IMR-90 (cell line): ENCODE measurements around the gene CTCF. TPM values are rescaled to one million over a fixed set of nuclear protein-coding genes. Genes with fewer than 3 reads are reported as not detected.

Experiments
- ATAC-seq: fragments of 200-7000 bp; cut with Tn5 transposase; 2 replicates; pipeline ENCODE4 v1.9.1; 2020; ENCODE audit warnings: low read depth, mild to moderate bottlenecking, moderate library complexity
- BruUV-seq: library from RNA; stranded (reverse); fragments of 400-500 nt; replicated peaks from 2 replicates; lab custom pipeline; 2021; lab: Mats Ljungman, UMichigan
- CTCF ChIA-PET: fragments of 300-600 bp; formaldehyde crosslinking; extraction: SDS; loops from one replicate; lab custom pipeline; 2021; ENCODE audit warnings: antibody characterized with exemption; lab: Yijun Ruan, JAX
- POLR2A ChIA-PET: fragments of 300-600 bp; sonication (Branson Sonifier 250); formaldehyde crosslinking; loops from one replicate; lab custom pipeline; 2022; ENCODE audit warnings: antibody characterized with exemption; ENCODE audit not compliant: unreplicated experiment; lab: Charles Lee
- DNase-seq: peaks from one replicate; pipeline ENCODE4 v3.0.0; 2013
- H2AFZ ChIP-seq: replicated peaks from 2 replicates; pipeline ENCODE3; 2013; ENCODE audit warnings: low read length, mild to moderate bottlenecking; ENCODE audit not compliant: poor library complexity
- H2AK5ac ChIP-seq: 2 replicates; pipeline ENCODE4 v1.6.1; 2013; ENCODE audit warnings: low read depth, low read length, inconsistent platforms
- H2AK9ac ChIP-seq: replicated peaks from 2 replicates; pipeline ENCODE3; 2013; ENCODE audit warnings: mild to moderate bottlenecking, low read depth, low read length, moderate library complexity; ENCODE audit not compliant: poor library complexity
- H2BK120ac ChIP-seq: 2 replicates; pipeline ENCODE4 v1.6.1; 2013; ENCODE audit warnings: low read depth, low read length, inconsistent platforms
- H2BK15ac ChIP-seq: 3 replicates; pipeline ENCODE4 v1.6.1; 2013; ENCODE audit warnings: low read depth, low read length, inconsistent platforms
- H2BK20ac ChIP-seq: 2 replicates; pipeline ENCODE4 v1.6.1; 2013; ENCODE audit warnings: low read depth, mild to moderate bottlenecking, inconsistent platforms, low read length, moderate library complexity
- H2BK5ac ChIP-seq: 2 replicates; pipeline ENCODE4 v1.6.1; 2013; ENCODE audit warnings: mild to moderate bottlenecking, low read depth, low read length, inconsistent platforms; ENCODE audit not compliant: poor library complexity, severe bottlenecking
- H3K14ac ChIP-seq: replicated peaks from 2 replicates; pipeline ENCODE4 v1.6.1; 2013; ENCODE audit warnings: low read depth, low read length, inconsistent platforms
- H3K18ac ChIP-seq: 2 replicates; pipeline ENCODE4 v1.6.1; 2013; ENCODE audit warnings: low read depth, low read length, control low read depth
- H3K23ac ChIP-seq: 2 replicates; pipeline ENCODE4 v1.6.1; 2013; ENCODE audit warnings: low read depth, low read length, inconsistent platforms
- H3K27ac ChIP-seq: 2 replicates; pipeline ENCODE4 v1.5.1; 2013; ENCODE audit warnings: mild to moderate bottlenecking, control low read depth, low read length; ENCODE audit not compliant: insufficient read depth
- H3K27me3 ChIP-seq: 2 replicates; pipeline ENCODE4 v1.6.1; 2013; ENCODE audit warnings: low read length; ENCODE audit not compliant: control insufficient read depth, insufficient read depth
- H3K36me3 ChIP-seq: 2 replicates; pipeline ENCODE4 v1.6.1; 2013; ENCODE audit warnings: low read length, mixed read lengths; ENCODE audit not compliant: control insufficient read depth, insufficient read depth
- H3K4ac ChIP-seq: 2 replicates; pipeline ENCODE4 v1.6.1; 2013; ENCODE audit warnings: low read depth, low read length, inconsistent platforms
- H3K4me1 ChIP-seq: 2 replicates; pipeline ENCODE4 v1.6.1; 2013; ENCODE audit warnings: low read length, mixed read lengths; ENCODE audit not compliant: control insufficient read depth, insufficient read depth
- H3K4me2 ChIP-seq: 2 replicates; pipeline ENCODE4 v1.6.1; 2013; ENCODE audit warnings: low read depth, mild to moderate bottlenecking, control low read depth, low read length, moderate library complexity
- H3K4me3 ChIP-seq: 2 replicates; pipeline ENCODE4 v1.5.1; 2013; ENCODE audit warnings: low read depth, mild to moderate bottlenecking, control low read depth, low read length, moderate library complexity; ENCODE audit not compliant: insufficient read depth
- H3K56ac ChIP-seq: 2 replicates; pipeline ENCODE4 v1.6.1; 2013; ENCODE audit warnings: low read length, inconsistent platforms; ENCODE audit not compliant: insufficient read depth; ENCODE audit errors: extremely low read depth
- H3K79me1 ChIP-seq, 2 experiments: 2 replicates each; pipeline ENCODE4 v1.6.1; 2013; ENCODE audit warnings: low read length in 2 of 2, inconsistent platforms in 1 of 2, low read depth in 1 of 2
- H3K9ac ChIP-seq: 2 replicates; pipeline ENCODE4 v1.6.1; 2013; ENCODE audit warnings: low read depth, low read length, control low read depth
- H3K9me1 ChIP-seq: 2 replicates; pipeline ENCODE4 v1.6.1; 2013; ENCODE audit warnings: low read length, inconsistent platforms; ENCODE audit not compliant: insufficient read depth
- H3K9me3 ChIP-seq: 2 replicates; pipeline ENCODE4 v1.6.1; 2013; ENCODE audit warnings: low read length; ENCODE audit not compliant: control insufficient read depth, insufficient read depth
- H4K20me1 ChIP-seq: 2 replicates; pipeline ENCODE4 v1.6.1; 2013; ENCODE audit warnings: low read length, inconsistent platforms; ENCODE audit not compliant: insufficient read depth
- H4K5ac ChIP-seq: 2 replicates; pipeline ENCODE4 v1.6.1; 2013; ENCODE audit warnings: mild to moderate bottlenecking, low read depth, low read length, control low read depth
- H4K8ac ChIP-seq, 2 experiments: 2 replicates each; pipeline ENCODE4 v1.6.1; 2013; ENCODE audit warnings: low read depth in 2 of 2, low read length in 2 of 2, control low read depth in 1 of 2, inconsistent platforms in 1 of 2
- H4K91ac ChIP-seq: 2 replicates; pipeline ENCODE4 v1.6.1; 2013; ENCODE audit warnings: low read depth, low read length, inconsistent platforms; ENCODE audit not compliant: insufficient read depth
- BHLHE40 ChIP-seq: fragments of 150-350 bp; IDR thresholded peaks from 2 replicates; pipeline ENCODE4 v1.6.1; 2016; ENCODE audit warnings: mild to moderate bottlenecking, low read depth, low read length
- CEBPB ChIP-seq: IDR thresholded peaks from 2 replicates; pipeline ENCODE4 v1.6.1; 2012; ENCODE audit warnings: low read depth, low read length, improper control_type of control experiment
- ELK1 ChIP-seq: fragments of 150-350 bp; IDR thresholded peaks from 2 replicates; pipeline ENCODE4 v1.6.1; 2016; ENCODE audit warnings: low read depth, mild to moderate bottlenecking, low read length, moderate library complexity, borderline replicate concordance
- MAFK ChIP-seq: IDR thresholded peaks from 2 replicates; pipeline ENCODE4 v1.6.1; 2012; ENCODE audit warnings: low read depth, low read length, improper control_type of control experiment
- MAZ ChIP-seq: IDR thresholded peaks from 2 replicates; pipeline ENCODE4 v1.6.1; 2012; ENCODE audit warnings: low read depth, mild to moderate bottlenecking, low read length, improper control_type of control experiment, moderate library complexity, borderline replicate concordance
- NFE2L2 ChIP-seq: fragments of 150-350 bp; IDR thresholded peaks from 2 replicates; pipeline ENCODE4 v1.6.1; 2016; ENCODE audit warnings: low read depth, mild to moderate bottlenecking, low read length
- POLR2A ChIP-seq: IDR thresholded peaks from 2 replicates; pipeline ENCODE4 v1.6.1; 2012; ENCODE audit warnings: mild to moderate bottlenecking, low read depth, low read length
- RAD21 ChIP-seq: IDR thresholded peaks from 2 replicates; pipeline ENCODE4 v1.6.1; 2012; ENCODE audit warnings: low read length, improper control_type of control experiment
- RCOR1 ChIP-seq: IDR thresholded peaks from 2 replicates; pipeline ENCODE4 v1.6.1; 2012; ENCODE audit warnings: mild to moderate bottlenecking, low read length, improper control_type of control experiment; ENCODE audit not compliant: insufficient replicate concordance
- RFX5 ChIP-seq: IDR thresholded peaks from 2 replicates; pipeline ENCODE4 v1.8.0; 2012; ENCODE audit warnings: low read depth, mild to moderate bottlenecking, low read length, moderate library complexity
- SMC3 ChIP-seq: fragments of 150-350 bp; IDR thresholded peaks from 2 replicates; pipeline ENCODE4 v1.6.1; 2016; ENCODE audit warnings: low read depth, mild to moderate bottlenecking, antibody characterized with exemption, low read length, moderate library complexity
- WGBS, 2 experiments: methylation state at CpG; one replicate each; pipeline versions ENCODE4 v1.1.5 to v1.1.7; 2013; ENCODE audit warnings: missing lambda C conversion rate in 2 of 2; ENCODE audit not compliant: insufficient read length in 1 of 2; ENCODE audit errors: extremely low coverage in 2 of 2; 5-methylcytosine and 5-hydroxymethylcytosine counted together
- dilution Hi-C: fragments of 300-500 bp; cut with HindIII; formaldehyde crosslinking; loops from one replicate; pipeline ENCODE4 v1.14.3; 2018; ENCODE audit warnings: low sequenced_read_pairs; ENCODE audit not compliant: unreplicated experiment
- in situ Hi-C: fragments of 300-500 bp; cut with MboI; formaldehyde crosslinking; loops from 3 replicates; pipeline ENCODE4 v1.14.3; 2019; ENCODE audit warnings: low sequenced_read_pairs, inconsistent platforms, mixed read lengths
- intact Hi-C: fragments of 100-400 bp; cut with micrococcal nuclease; formaldehyde crosslinking; loops from 2 replicates; pipeline ENCODE4 v1.10.0; 2022
- polyA plus RNA-seq, 3 experiments: library from polyadenylated mRNA; depleted of rRNA; stranded (reverse); fragments of >200 nt; gene quantifications; 2 replicates each; pipeline ENCODE4 v1.2.3, GENCODE V29; 2012; ENCODE audit warnings: low replicate concordance in 1 of 3
- total RNA-seq: library from RNA; depleted of rRNA; stranded (reverse); fragments of >200 nt; gene quantifications from 2 replicates; pipeline ENCODE4 v1.2.3, GENCODE V29; 2012
- TF ChIP-seq, protein P1 (sequence below): conservative IDR thresholded peaks from 2 replicates; pipeline ENCODE4 v1.5.1; 2012; ENCODE audit warnings: mild to moderate bottlenecking, low read depth, low read length, improper control_type of control experiment
- TF ChIP-seq, protein P2 (sequence below): fragments of 150-350 bp; IDR thresholded peaks from 2 replicates; pipeline ENCODE4 v1.6.1; 2017; ENCODE audit warnings: mild to moderate bottlenecking, antibody characterized with exemption, low read length, low read depth

CTCF gene
- total and polyA plus RNA-seq, 2 of the 4 experiments (the other 2 are of a cell fraction), result 16.1 to 22.8 TPM

DNA sequence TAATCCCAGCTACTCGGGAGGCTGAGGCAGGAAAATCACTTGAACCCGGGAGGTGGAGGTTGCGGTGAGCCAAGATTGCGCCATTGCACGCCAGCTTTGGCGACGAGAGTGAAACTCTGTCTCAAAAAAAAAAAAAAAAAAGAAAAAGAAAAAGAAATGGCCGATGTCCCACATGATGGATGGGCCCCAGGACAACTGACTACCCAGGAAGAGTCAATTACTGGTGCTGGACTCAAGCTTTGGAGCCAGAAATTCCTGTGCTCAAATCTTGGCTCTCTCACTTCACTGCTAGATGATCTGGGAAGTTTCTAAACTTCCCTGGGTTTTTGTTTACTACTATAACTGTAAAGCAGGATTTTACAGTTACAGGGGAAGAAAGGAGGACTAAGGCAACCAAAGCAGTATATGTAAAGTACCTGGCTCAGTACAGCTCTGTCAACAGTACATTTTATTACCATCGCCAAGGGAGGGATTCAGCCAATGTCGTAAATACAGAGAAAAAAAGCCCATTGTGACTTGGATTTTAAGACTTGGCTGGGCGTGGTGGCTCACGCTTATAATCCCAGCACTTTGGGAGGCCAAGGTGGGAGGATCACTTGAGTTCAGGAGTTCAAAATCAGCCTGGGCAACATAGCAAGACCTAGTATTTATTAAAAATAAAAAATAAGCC is 116.2 kb downstream of the CTCF start:
- no CpG with 5 or more reads among the region's 12 CpGs for WGBS, 2 experiments
- no peak overlapping the region for H3K23ac ChIP-seq
- H3K56ac ChIP-seq, result no peak overlapping the region
- peaks cover 7% of the 10 kb centered on the region; the same call in 1 of the 2 replicates for H3K9me1 ChIP-seq
- intact Hi-C loops, result loop anchor here (10.0 kb wide), 1 partner anchor 356 kb away; no protein-coding TSS in a partner anchor
- H4K20me1 ChIP-seq, result no peaks in the 10 kb centered on the region
- peaks cover under 1% of the 10 kb centered on the region; the same call in 1 of the 2 replicates for H3K4me1 ChIP-seq
- H3K4ac ChIP-seq, result no peak overlapping the region
- H4K91ac ChIP-seq, result no peak overlapping the region
- ChIA-PET POLR2A (no interaction called here), CTCF (no interaction called here)
- no peaks in the 10 kb centered on the region for H3K9me3 ChIP-seq
- no peak overlapping the region for H3K9ac ChIP-seq
- H3K79me1 ChIP-seq, result peaks cover 0 to 17% of the 10 kb centered on the region in 2 experiments; a peak in 2 of 4 replicates
- DNase-seq (no peak), ATAC-seq (no peak)
- no peak overlapping the region for H3K4me2 ChIP-seq
- H2AK5ac ChIP-seq, result no peak overlapping the region
- H2BK5ac ChIP-seq, result no peak overlapping the region
- peaks cover 16% of the 10 kb centered on the region for H3K36me3 ChIP-seq
- H3K4me3 ChIP-seq, result no peak overlapping the region
- BruUV-seq, result no TSS peak
- H2AFZ ChIP-seq, result no peak overlapping the region
- no peak overlapping the region for H2BK20ac ChIP-seq
- dilution Hi-C loops, result no loop called here
- TF ChIP-seq SMC3, result no peak
- TF ChIP-seq MAFK, result no peak
- TF ChIP-seq BHLHE40, result no peak
- TF ChIP-seq, protein P1, sequence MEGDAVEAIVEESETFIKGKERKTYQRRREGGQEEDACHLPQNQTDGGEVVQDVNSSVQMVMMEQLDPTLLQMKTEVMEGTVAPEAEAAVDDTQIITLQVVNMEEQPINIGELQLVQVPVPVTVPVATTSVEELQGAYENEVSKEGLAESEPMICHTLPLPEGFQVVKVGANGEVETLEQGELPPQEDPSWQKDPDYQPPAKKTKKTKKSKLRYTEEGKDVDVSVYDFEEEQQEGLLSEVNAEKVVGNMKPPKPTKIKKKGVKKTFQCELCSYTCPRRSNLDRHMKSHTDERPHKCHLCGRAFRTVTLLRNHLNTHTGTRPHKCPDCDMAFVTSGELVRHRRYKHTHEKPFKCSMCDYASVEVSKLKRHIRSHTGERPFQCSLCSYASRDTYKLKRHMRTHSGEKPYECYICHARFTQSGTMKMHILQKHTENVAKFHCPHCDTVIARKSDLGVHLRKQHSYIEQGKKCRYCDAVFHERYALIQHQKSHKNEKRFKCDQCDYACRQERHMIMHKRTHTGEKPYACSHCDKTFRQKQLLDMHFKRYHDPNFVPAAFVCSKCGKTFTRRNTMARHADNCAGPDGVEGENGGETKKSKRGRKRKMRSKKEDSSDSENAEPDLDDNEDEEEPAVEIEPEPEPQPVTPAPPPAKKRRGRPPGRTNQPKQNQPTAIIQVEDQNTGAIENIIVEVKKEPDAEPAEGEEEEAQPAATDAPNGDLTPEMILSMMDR, result no peak
- TF ChIP-seq, protein P2, sequence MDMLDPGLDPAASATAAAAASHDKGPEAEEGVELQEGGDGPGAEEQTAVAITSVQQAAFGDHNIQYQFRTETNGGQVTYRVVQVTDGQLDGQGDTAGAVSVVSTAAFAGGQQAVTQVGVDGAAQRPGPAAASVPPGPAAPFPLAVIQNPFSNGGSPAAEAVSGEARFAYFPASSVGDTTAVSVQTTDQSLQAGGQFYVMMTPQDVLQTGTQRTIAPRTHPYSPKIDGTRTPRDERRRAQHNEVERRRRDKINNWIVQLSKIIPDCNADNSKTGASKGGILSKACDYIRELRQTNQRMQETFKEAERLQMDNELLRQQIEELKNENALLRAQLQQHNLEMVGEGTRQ, result no peak
- no peak for TF ChIP-seq RFX5
- TF ChIP-seq POLR2A, result no peak
- no peak for TF ChIP-seq CEBPB
- TF ChIP-seq ELK1, result no peak
- no peak for TF ChIP-seq RAD21
- TF ChIP-seq MAZ, result no peak
- no peak for TF ChIP-seq NFE2L2
- TF ChIP-seq RCOR1, result no peak
- in situ Hi-C loops, result no loop called here
- no peak overlapping the region for H2BK15ac ChIP-seq
- H4K5ac ChIP-seq, result no peak overlapping the region
- no peak overlapping the region for H2AK9ac ChIP-seq
- H2BK120ac ChIP-seq, result no peak overlapping the region
- H3K27ac ChIP-seq, result no peak overlapping the region
- no peak overlapping the region for H3K14ac ChIP-seq
- no peak overlapping the region for H4K8ac ChIP-seq
- no peaks in the 10 kb centered on the region for H3K27me3 ChIP-seq
- no peak overlapping the region for H3K18ac ChIP-seq
